ENCODE data around the gene CAPN15.

- no peak for TF ChIP-seq CTCF (IDR thresholded peaks at IDR 0.05)
- TF ChIP-seq EP300 (IDR thresholded peaks at IDR 0.05; ENCODE audit: borderline replicate concordance in 1 of 2, low read depth in 1 of 2, low read length in 1 of 2): no peak
- no peak for TF ChIP-seq POLR2AphosphoS5 (IDR thresholded peaks at IDR 0.05; ENCODE audit: low read depth, low read length)
- TF ChIP-seq TAF1 (IDR thresholded peaks at IDR 0.05; ENCODE audit: borderline replicate concordance, low read depth, low read length): no peak
- no peak for TF ChIP-seq USF1 (IDR thresholded peaks at IDR 0.05; ENCODE audit: borderline replicate concordance, low read depth)
- TF ChIP-seq MAX (IDR thresholded peaks at IDR 0.05; ENCODE audit: low read depth): no peak
- no peak for TF ChIP-seq RAD21 (IDR thresholded peaks at IDR 0.05; ENCODE audit: low read length)
- no peak for TF ChIP-seq CHD2 (IDR thresholded peaks at IDR 0.05; ENCODE audit: low read length, partially characterized antibody)
These were observed 52.8 kb downstream of the CAPN15 start for GRCh38 chr16:580141-580945.

All from SK-N-SH (cell line).